ENCODE results near the gene WDR74.
A peak's percentile ranks its signal among the peaks of the same experiment; 100 is the strongest.
"Not testable (repeated sequence)": the region's sequence is repeated elsewhere in the genome, so short reads cannot be mapped to it uniquely, and the experiment has no call there.

WDR74 gene

DNA sequence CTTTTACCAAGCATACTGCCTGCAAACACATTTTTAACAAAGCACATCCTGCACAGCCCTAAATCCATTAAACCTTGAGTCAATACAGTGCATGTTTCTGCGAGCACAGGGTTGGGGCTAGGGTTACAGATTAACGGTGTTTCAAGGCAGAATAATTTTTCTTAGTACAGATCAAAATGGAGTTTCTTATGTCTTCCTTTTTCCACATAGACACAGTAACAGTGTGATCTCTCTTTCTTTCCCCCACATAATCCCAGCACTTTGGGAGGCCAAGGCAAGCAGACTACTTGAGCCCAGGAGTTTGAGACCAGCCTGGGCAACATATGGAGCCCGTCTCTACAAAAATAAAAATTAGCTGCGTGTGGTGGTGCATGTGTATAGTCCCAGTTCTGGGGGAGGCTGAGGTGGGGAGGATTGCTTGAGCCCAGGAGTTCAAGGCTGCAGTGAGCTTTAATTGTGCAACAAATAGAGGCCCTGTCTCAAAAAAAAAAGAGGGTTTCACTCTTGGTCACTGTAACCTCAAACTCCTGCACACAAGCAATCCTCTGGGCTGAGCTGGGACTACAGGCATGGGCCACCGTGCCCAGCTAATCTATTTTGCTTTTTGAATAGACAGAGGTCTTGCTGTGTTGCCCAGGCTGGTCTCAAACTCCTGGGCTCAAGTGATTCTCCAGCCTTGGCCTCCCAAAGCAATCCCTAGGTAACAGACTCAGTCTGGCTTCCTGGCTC is 21.6 kb upstream of the WDR74 start:
- no peak for DNase-seq (ENCODE audit: low spot score)

DNA sequence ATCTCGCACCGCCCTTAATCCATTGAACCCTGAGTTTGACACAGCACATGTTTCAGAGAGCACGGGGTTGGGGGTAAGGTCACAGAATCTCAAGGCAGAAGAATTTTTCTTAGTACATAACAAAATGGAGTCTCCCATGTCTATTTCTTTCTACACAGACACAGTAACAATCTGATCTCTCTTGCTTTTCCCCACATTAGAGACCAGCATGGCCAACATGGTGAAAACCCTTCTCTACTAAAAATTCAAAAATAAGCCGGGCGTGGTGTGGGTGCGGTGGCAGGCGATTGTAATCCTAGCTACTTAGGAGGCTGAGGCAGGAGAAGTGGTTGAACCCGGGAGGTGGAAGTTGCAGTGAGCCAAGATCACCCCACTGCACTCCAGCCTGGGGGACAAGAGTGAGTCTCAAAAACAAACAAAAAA is 19.9 kb upstream of the WDR74 start:
- DNase-seq (ENCODE audit: low spot score), result not testable (repeated sequence)

- DNase-seq (ENCODE audit: low spot score), result no peak
Measured at GRCh38 chr11:62858201-62858600, 18.8 kb upstream of the WDR74 start.

DNA sequence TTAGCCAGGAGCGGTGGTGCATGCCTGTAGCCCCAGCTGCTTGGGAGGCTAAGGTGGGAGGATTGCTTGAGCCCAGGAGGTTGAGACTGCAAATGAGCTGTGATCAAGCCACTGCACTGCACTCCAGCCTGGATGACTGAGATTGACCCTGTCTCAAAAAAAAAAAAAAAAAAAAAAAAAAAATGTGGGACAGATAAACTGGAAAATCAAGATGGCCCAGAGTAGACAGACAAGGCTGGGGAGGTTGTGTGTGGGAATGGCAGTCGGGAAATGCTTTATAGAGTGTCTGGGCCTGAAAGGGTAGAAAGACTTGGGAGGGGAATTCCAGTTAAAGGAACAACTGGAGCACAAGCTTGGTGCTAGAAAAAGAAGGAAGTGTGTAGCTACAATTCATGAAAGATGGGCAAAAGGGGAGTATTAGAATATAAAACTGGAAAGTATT is 18.2 kb upstream of the WDR74 start:
- no peak for DNase-seq (ENCODE audit: low spot score)

GRCh38 chr11:62856333-62856895 is 17.0 kb upstream of the WDR74 start:
- peak; percentile 28 for DNase-seq (ENCODE audit: low spot score)

DNA sequence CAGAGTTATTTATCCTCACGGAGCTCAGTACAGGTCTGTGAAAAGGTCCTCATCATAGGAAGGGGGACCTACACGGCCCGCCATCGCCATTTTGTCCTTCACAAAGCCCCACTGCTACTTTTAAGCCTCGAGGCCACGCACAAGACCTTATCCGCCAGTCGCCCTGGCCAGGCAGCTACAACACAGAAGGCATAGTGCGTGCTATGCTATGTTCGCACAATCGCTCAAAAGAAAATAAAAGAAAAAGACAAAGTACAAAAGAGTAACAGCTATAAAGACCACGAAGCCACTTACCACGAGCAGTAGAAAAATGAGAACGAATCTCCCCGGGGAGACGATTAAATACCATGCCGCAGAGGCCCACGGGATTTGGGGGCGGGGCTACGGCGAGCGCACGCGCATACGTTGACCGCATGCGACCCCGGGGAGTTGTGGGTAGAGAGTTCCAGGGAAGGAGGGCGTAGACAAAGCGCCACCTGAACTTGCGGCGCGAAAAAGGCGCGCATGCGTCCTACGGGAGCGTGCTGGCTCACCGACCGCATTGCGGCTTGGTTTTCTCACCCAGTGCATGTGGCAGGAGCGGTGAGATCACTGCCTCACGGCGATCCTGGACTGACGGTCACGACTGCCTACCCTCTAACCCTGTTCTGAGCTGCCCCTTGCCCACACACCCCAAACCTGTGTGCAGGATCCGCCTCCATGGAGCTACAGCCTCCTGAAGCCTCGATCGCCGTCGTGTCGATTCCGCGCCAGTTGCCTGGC is 16.4 kb upstream of the WDR74 start:
- DNase-seq (ENCODE audit: low spot score), result peak; percentile 99

DNA sequence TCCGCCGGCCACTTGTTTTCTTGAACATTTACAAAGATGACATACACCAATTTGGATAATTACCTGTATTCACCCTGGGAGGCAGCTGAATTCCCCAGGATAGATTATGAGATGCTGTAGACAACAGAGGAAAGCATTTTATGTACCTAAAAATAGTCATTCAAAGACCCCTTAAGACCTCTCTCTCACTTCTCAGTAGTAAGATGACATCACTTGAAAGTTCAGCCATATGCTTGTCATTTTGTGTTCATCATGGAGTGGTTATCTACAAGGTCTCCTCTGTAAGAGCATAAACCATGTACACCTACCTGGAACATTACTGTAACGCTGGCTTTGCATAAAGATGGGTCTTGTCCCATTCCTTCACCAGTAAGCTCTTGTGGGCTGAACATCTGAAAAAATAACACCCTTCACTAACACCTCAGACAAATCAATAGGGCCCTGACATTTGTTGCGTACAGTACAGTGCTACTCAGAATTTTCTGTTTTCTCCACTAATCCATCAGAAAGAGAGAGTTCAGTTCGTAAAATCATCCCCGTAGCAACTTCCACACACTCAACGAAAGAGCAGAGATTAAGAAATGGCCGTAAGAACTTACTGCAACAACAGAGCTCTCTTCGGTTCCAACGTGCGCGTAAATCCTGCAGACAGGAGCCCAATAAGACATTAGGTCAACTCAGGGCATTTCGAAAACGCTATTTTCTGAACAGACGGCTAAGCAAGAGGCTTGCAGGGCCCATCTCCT is 15.6 kb upstream of the WDR74 start:
- peak; percentile 23 for DNase-seq (ENCODE audit: low spot score)

DNA sequence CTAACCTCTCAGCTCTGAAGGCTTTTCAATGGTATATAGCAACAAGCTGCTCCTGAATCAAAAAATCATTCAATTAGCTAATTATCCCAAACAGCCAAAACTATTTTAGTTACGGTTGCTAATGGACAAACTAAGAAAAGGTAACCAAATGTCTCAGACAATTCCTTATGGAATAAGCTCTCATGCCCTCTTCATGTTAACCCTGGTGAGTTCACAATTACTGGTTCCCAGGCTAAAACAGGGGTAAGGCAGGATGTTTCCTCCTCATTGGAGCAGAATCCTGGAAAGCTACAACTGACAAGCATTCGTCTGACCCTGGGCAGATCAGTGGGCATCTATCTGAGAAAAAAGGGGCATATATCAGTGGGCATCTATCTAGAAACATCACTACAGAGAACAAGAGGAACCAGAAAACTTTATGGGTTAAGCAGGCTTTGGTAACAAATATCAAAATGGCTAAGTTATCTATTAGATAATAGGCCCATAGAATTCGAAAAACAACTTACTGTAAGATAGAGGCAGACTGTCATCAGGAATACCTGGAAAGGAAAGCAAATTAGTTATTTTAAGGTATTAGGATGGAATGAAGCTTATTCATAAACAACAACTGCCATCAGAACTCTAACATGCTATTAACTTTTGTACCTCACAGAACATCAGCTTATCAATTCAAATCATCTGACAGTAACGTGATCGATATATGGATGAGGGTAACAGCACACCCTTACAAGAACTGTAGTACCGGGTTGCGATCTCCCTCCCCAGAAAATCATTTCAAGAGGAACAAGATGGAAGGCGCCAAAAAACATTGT is 14.8 kb upstream of the WDR74 start:
- no peak for DNase-seq (ENCODE audit: low spot score)

DNA sequence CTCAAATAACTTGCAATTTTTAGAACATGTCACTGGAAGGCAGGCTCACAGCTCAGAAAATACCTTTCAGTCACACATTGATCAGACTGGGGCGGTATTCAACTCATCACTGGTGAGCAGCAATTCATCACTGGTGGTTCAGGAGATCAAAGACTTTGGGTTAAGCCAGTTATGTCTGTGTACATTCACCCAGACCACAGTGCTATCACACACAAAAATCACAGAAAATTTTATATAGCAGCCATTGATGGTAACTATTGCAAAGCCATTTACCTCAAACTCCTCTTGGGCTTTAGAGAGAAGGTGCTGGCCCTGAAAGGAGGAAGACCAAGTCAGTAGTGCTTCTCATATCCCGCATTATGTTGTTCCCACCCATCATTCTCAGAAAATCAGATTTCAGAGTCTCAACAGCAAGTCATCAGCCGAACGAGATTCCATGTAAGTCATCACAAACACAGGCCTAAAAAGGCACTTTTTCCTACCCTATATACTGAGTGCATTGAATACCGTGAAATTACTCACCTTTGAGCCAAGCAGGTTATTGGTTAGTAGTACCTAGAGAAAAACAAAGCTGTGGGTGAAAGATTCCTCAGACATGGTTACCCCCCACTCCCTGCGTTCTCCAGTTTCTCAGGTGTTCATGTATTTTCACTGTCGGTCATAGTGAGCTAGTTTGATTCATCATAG is 14.0 kb upstream of the WDR74 start:
- no peak for DNase-seq (ENCODE audit: low spot score)

DNA sequence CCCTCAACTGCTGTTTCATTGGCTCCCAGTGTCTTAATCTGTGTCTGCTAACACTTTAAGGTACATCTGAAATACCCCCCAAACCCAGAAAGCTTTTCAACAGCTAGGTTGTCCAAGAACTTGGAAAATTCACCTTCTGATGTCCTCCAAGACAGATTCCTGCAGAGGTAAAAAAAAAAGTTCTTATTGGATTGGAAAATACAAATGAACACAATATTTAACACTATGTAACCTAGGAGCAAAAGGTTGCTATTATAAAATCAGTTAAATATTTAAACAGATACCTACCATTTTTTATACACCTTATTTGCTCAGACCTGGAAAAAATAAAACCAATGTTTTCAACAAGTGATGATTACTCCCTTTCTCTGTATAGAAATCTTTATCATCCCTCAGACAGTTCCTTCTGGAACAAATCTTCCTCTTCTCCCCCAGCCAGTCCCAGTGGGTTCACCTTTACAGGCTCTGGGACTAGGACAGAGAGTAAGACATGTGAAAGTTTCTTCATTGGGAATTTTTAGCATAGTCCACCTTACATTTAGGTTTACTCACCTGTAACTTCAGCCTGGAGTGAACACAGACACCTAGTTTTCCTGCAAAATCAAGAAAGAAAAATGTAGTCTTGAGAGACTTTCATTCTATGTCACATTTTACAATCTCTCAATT is 13.3 kb upstream of the WDR74 start:
- DNase-seq (ENCODE audit: low spot score), result no peak

- DNase-seq (ENCODE audit: low spot score), result no peak
Measured at GRCh38 chr11:62851807-62852522, 12.6 kb upstream of the WDR74 start.

- DNase-seq (ENCODE audit: low spot score), result peak; percentile 53
Measured at GRCh38 chr11:62850911-62851806, 11.8 kb upstream of the WDR74 start.

- DNase-seq (ENCODE audit: low spot score), result no peak
Measured at GRCh38 chr11:62847767-62848314, 8.5 kb upstream of the WDR74 start.

DNA sequence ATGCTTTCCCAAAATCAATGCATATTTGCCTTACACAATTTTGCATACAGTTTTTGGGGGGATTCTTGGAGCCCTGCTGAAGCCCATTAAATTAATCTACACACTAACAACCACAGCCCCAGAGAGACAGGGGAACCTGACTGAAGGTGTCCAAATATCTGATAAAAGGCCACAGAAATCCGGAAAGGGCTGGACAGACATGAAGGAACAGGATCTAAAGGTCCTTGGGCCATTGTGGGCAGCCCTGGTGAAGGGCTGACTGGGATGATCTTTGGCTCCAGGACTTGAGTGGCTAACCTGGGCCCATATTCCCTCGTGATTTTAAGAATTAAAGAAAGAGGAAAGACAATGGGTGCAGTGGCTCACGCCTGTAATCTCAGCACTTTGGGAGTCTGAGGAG is 6.8 kb upstream of the WDR74 start:
- no peak for DNase-seq (ENCODE audit: low spot score)

GRCh38 chr11:62844154-62844553 is 4.8 kb upstream of the WDR74 start:
- no peak for DNase-seq (ENCODE audit: low spot score)

- DNase-seq (ENCODE audit: low spot score), result no peak
Measured at GRCh38 chr11:62843466-62843865, 4.1 kb upstream of the WDR74 start.

DNA sequence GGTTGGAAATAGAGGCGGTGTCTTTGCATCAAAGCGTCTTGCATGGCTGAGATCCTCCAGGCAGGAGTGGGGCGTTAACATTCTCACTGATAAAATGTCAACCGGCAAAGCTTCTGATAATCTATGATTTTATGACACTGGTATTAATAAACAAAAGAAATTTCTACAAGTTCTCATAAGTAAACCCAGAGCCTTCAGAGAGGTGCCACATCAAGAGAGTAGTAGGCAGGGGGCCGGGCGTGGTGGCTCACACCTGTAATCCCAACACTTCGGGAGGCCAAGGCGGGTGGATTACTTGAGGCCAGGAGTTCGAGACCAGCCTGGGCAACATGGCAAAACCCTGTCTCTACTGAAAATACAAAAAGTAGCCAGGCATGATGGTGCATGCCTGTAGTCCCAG is 3.5 kb upstream of the WDR74 start:
- DNase-seq (ENCODE audit: low spot score), result not testable (repeated sequence)

- DNase-seq (ENCODE audit: low spot score), result peak; percentile 85
Measured at GRCh38 chr11:62842171-62842741, 2.9 kb upstream of the WDR74 start.
